H1 (cell line): ENCODE measurements around the gene PLXNA4. TPM values are rescaled to one million over a fixed set of nuclear protein-coding genes. Genes with fewer than 3 reads are reported as not detected.

ENCODE experiments used
- FOSL1 ChIP-seq: IDR thresholded peaks from 2 replicates; pipeline ENCODE4 v1.6.1; 2011; ENCODE audit warnings: mild to moderate bottlenecking, low read depth, low read length, moderate library complexity; ENCODE audit not compliant: insufficient read depth
- RAD21 ChIP-seq, 2 experiments: IDR thresholded peaks in 1 of 2; conservative IDR thresholded peaks in 1 of 2; 2 replicates each; pipeline ENCODE4 v1.6.1; 2011; ENCODE audit warnings: low read depth in 2 of 2, low read length in 2 of 2, improper control_type of control experiment in 1 of 2, inconsistent platforms in 1 of 2, mild to moderate bottlenecking in 1 of 2, moderate library complexity in 1 of 2
- TCF12 ChIP-seq: IDR thresholded peaks from 2 replicates; pipeline ENCODE4 v1.6.1; 2011; ENCODE audit warnings: low read depth, mild to moderate bottlenecking, low read length
- polyA plus RNA-seq, 7 experiments: library from polyadenylated mRNA; depleted of rRNA in 3 of 7; stranded (reverse) in 5 of 7; unstranded in 2 of 7; fragments of >200 nt in 5 of 7; fragments of 200-250 nt in 2 of 7; gene quantifications; 1 replicate in 5 of 7; 2 replicates in 1 of 7; 4 replicates in 1 of 7; pipeline versions ENCODE4 v1.2.1 to v1.2.3, GENCODE V29; 2011 to 2013; ENCODE audit warnings: missing spikeins in 2 of 7, mixed read lengths in 2 of 7
- total RNA-seq: library from RNA; stranded (reverse); fragmentation: NEBNext Ultra II Directional; extraction: Animal tissue kit (Norgen Biotek cat#: 25700); gene quantifications from 2 replicates; pipeline ENCODE4 v1.2.1, GENCODE V29; 2021

PLXNA4 gene
- total and polyA plus RNA-seq, 2 of the 8 experiments (the other 6 are each of a cell fraction or from before 2014, with no cell fraction given) = 0.76 to 0.79 TPM

- TF ChIP-seq RAD21 (IDR thresholded peaks at IDR 0.05 in 1 of 2, conservative IDR thresholded peaks at IDR 0.05 in 1 of 2; ENCODE audit: low read depth in 2 of 2, low read length in 2 of 2) = no peak
- no peak for TF ChIP-seq TCF12
- no peak for TF ChIP-seq FOSL1
These were observed 445.1 kb downstream of the PLXNA4 start (continued) for GRCh38 chr7:132131196-132131595.
